HUDEP-2 (cell line): ENCODE data around the gene PRR15L.

ENCODE experiments used
- DNase-seq, 76 experiments: peaks; one replicate each; lab custom pipeline; 2025; ENCODE audit not compliant: unreplicated experiment in 76 of 76; lab: John Stamatoyannopoulos, UW

PRR15L gene

GRCh38 chr17:47907932-47908562, 49.6 kb downstream of the PRR15L start:
- DNase-seq, result no peak

GRCh38 chr17:47906443-47906842, 51.2 kb downstream of the PRR15L start:
- DNase-seq, result no peak

- no peak for DNase-seq
Measured at GRCh38 chr17:47905221-47905733, 52.4 kb downstream of the PRR15L start.

GRCh38 chr17:47902039-47902744, 55.5 kb downstream of the PRR15L start:
- no peak for DNase-seq
